ENCODE results near the gene ACTN3.

DNA sequence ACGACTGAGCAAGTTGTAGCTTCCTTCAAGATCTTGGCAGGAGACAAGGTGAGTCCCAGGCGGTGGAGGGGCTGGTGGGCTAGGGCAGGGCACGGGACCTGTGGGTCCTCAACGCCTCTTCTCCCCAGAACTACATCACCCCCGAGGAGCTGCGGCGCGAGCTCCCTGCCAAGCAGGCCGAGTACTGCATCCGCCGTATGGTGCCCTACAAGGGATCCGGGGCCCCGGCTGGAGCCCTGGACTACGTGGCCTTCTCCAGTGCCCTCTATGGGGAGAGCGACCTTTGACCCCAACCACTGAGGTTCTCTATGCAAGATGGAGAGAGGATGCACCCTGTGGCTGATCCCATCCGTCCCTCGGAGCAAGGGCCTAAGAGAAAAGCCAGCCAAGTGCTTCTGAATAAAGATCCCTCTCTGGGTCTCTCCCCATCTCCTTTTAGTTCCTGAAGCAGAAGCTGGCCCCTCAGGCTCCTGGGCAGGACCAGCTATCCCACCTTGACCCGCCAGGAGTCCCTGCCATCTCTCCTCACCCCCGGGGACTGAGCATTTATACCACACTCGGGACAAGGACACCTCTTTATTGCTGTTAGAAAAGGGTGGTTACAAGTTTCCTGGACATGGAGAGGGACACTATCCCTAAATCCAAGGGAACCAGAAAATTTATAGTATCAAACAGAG lies 16.3 kb downstream of the ACTN3 start:
- TF ChIP-seq, protein P1, sequence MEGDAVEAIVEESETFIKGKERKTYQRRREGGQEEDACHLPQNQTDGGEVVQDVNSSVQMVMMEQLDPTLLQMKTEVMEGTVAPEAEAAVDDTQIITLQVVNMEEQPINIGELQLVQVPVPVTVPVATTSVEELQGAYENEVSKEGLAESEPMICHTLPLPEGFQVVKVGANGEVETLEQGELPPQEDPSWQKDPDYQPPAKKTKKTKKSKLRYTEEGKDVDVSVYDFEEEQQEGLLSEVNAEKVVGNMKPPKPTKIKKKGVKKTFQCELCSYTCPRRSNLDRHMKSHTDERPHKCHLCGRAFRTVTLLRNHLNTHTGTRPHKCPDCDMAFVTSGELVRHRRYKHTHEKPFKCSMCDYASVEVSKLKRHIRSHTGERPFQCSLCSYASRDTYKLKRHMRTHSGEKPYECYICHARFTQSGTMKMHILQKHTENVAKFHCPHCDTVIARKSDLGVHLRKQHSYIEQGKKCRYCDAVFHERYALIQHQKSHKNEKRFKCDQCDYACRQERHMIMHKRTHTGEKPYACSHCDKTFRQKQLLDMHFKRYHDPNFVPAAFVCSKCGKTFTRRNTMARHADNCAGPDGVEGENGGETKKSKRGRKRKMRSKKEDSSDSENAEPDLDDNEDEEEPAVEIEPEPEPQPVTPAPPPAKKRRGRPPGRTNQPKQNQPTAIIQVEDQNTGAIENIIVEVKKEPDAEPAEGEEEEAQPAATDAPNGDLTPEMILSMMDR (IDR thresholded peaks at IDR 0.05) = no peak
- no peak for TF ChIP-seq POLR2A (IDR thresholded peaks at IDR 0.05)

Measured in heart left ventricle (tissue), 13 donors.